Stimulated activated naive CD8-positive, alpha-beta T cell treated with anti-CD3 and anti-CD28 coated beads, Interleukin-15, amount 100 ng/mL, for 72 hours (primary cell): ENCODE measurements around the gene NPIPA1.
A peak's percentile ranks its signal among the peaks of the same experiment; 100 is the strongest.
"Not testable (repeated sequence)": the region's sequence is repeated elsewhere in the genome, so short reads cannot be mapped to it uniquely, and the experiment has no call there.

Experiments used
- ATAC-seq: fragments of 150-1000 bp; cut with Tn5 transposase; 2 replicates; pipeline ENCODE4 v1.10.0; 2021; ENCODE audit warnings: mild to moderate bottlenecking, moderate library complexity
- DNase-seq, 2 donors: peaks; one replicate each; pipeline ENCODE4 v3.0.0; 2021 to 2022
- H3K27ac Mint-ChIP-seq, 2 donors: one replicate each; pipeline ENCODE4 v1.8.0; 2022; ENCODE audit warnings: mild to moderate bottlenecking in 2 of 2, mixed read lengths in 2 of 2, moderate library complexity in 2 of 2
- H3K27me3 Mint-ChIP-seq: one replicate; pipeline ENCODE4 v1.8.0; 2022; ENCODE audit warnings: mixed read lengths
- H3K4me1 Mint-ChIP-seq: one replicate; pipeline ENCODE4 v1.8.0; 2022; ENCODE audit warnings: mild to moderate bottlenecking, mixed read lengths
- H3K4me3 Mint-ChIP-seq, 2 donors: one replicate each; pipeline ENCODE4 v1.8.0; 2022; ENCODE audit warnings: mild to moderate bottlenecking in 2 of 2, mixed read lengths in 2 of 2, moderate library complexity in 1 of 2
- H3K9me3 Mint-ChIP-seq, 2 donors: one replicate each; pipeline ENCODE4 v1.8.0; 2022; ENCODE audit warnings: mixed read lengths in 2 of 2

Gene NPIPA1

DNA sequence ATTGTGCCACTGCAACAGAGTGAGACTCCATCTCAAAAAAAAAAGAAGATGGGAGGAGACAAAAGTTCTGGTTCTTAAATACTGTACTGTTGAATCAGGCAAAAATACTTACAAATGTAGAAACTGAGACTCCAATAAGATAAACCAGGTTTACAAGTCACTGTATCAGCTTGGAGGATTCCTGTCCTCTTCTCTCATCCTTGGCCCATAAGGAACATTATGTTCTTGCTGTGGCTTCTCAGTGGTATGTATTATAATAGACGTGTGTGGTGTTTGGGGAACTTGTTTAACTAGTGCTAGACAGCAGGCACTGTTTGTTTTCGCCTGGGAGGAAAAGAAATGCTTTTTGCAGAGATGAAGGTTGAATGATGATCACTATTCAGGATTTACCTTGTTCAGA lies 45.3 kb downstream of the NPIPA1 start:
- peaks cover 32% of the 10 kb centered on the region for H3K4me1 Mint-ChIP-seq
- H3K9me3 Mint-ChIP-seq, H3K4me3 Mint-ChIP-seq, H3K27ac Mint-ChIP-seq, H3K27me3 Mint-ChIP-seq, ATAC-seq, DNase-seq: not testable (repeated sequence)

DNA sequence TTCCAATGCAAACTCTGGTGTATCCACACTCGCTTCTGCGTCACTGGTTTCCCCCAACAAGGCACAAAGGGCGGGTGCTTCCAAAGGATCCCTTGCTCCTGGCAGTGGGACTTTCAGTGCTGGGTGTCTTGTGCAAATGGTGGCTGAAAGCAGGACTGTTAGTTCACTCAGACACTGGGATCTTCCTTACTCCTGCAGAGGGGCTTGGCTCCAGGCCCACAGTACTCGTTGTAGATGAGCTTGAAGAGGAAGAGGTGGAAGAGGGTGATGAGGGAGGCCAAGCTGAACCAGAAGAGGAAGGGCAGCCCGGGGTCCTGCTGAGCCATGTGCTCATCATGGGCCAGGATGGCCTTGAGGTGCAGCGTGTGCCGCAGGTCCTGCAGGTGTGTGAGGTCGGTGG lies 50.8 kb downstream of the NPIPA1 start:
- not testable (repeated sequence) for H3K27me3 Mint-ChIP-seq, H3K9me3 Mint-ChIP-seq, DNase-seq, ATAC-seq, H3K27ac Mint-ChIP-seq, H3K4me3 Mint-ChIP-seq
- H3K4me1 Mint-ChIP-seq = peaks cover 24% of the 10 kb centered on the region

DNA sequence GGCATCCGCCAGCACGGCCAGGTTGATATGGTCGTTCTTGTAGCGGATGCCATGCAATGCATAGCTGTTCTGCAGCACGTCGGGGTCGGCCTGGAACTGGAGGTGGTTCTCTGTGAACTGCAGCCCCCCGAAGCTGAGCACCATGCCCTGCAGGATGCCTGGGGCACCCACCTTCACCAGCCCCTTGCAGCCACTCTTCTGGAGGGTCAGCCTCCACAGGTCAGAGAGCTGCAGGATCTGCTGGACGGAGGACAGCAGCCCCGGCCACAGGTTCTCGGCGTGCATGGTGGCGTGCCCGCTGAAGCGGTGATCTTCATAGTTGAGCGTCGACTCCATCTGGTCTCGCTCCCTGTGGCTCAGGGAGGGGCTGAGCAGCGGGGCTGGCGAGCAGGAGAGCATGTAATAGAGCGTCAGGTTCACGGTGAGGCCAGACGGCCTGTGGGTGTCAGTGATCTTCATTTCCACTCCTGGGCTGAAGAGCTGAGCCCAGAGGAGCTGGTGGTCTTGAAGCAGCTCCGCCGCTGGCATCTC lies 51.5 kb downstream of the NPIPA1 start:
- DNase-seq, H3K27ac Mint-ChIP-seq: not testable (repeated sequence)

DNA sequence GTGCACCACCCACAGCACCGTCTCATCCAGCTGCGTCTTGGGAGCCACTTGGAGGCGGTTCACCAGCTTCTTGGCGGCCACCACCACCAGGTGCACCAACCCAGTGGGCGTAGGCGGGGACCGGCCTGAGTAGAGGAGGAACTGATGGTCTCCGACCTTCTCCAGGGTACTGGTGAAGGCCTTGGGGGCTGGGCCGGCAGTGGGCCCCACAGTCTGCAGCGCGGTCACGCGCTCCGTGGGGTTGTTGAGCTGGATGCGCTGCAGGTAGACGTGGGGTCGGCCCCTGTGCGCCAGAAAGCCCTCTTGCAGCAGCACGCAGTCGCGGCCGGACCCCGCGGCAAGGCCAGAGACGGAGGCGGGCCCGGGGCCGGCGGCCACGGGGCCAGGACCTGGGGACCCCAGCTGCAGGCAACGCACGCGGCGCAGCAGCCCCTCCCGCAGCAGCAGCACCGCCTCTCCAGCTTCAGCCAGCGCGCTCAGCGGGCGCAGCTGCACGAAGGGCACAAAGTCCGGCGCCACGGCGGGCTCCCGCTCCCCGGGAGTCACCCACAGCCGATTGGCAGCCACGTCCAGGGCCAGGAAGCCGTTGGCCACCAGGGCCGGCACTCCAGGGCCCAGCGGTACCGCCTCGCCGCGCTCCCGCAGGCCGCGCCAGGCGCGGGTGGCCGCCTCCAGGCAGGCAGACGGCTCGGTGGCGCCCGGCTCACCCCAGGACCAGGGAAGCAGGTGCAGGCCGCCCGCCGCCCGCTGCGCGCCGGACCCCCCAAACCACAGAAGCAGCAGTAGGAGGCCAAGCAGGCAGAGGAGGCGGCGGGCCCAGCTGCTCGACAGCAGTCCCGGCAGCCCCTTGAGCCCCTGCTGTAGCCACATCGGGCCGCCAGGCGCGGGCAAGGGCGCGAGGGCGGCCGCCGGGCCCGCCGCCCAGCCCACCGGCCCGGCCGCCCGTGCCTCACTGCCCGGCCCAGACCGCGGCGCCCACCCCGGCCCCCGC lies 52.3 kb downstream of the NPIPA1 start:
- Mint-ChIP-seq H3K4me1 (peaks cover 31% of the 10 kb centered on the region), H3K4me3 (peak overlapping the region in 1 of 2 donors; percentile 77)

More for the DNA sequence above, 51.5 kb downstream of the NPIPA1 start:
- not testable (repeated sequence) for H3K9me3 Mint-ChIP-seq, H3K27me3 Mint-ChIP-seq
- Mint-ChIP-seq H3K4me1 (peaks cover 24% of the 10 kb centered on the region), H3K4me3 (peak overlapping the region in 1 of 2 donors; percentile 77)
- ATAC-seq = peak; percentile 19

DNA sequence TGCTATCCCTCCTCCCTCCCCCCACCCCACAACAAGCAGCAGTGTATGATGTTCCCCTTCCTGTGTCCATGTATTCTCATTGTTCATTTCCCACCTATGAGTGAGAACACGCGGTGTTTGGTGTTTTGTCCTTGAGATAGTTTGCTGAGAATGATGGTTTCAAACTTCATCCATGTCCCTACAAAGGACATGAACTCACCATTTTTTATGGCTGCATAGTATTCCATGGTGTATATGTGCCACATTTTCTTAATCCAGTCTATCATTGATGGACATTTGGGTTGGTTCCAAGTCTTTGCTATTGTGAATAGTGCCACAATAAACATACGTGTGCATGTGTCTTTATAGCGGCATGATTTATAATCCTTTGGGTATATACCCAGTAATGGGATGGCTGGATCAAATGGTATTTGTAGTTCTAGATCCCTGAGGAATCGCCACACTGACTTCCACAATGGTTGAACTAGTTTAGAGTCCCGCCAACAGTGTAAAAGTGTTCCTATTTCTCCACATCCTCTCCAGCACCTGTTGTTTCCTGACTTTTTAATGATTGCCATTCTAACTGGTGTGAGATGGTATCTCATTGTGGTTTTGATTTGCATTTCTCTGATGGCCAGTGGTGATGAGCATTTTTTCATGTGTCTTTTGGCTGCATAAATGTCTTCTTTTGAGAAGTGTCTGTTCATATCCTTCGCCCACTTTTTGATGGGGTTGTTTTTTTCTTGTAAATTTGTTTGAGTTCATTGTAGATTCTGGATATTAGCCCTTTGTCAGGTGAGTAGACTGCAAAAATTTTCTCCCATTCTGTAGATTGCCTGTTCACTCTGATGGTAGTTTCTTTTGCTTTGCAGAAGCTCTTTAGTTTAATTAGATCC lies 56.3 kb downstream of the NPIPA1 start:
- not testable (repeated sequence) for H3K27ac Mint-ChIP-seq, H3K4me3 Mint-ChIP-seq, DNase-seq, H3K27me3 Mint-ChIP-seq, H3K9me3 Mint-ChIP-seq, ATAC-seq
- H3K4me1 Mint-ChIP-seq = peaks cover 35% of the 10 kb centered on the region

More for the DNA sequence above, 52.3 kb downstream of the NPIPA1 start:
- H3K9me3 Mint-ChIP-seq, H3K27ac Mint-ChIP-seq, H3K27me3 Mint-ChIP-seq, DNase-seq: not testable (repeated sequence)
- ATAC-seq = peak; percentile 69

DNA sequence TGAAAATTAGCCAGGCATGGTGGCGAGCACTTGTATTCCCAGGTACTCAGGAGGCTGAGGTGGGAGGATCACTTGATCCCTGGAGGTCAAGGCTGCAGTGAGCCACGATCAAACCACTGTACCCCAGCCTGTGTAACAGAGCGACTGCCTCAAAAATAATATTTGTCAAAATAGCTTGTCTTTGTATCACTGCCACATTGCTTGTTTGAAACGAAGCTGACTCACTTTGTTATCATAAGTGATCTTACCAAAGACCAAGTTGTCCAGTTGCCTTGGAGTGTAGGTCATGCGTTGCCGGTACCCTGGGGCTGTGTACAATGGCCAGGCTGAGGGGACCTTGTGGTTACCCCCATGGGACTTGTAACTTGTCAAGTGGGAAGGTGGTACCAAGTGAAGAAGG lies 59.5 kb downstream of the NPIPA1 start:
- DNase-seq, H3K27ac Mint-ChIP-seq, H3K9me3 Mint-ChIP-seq: not testable (repeated sequence)

DNA sequence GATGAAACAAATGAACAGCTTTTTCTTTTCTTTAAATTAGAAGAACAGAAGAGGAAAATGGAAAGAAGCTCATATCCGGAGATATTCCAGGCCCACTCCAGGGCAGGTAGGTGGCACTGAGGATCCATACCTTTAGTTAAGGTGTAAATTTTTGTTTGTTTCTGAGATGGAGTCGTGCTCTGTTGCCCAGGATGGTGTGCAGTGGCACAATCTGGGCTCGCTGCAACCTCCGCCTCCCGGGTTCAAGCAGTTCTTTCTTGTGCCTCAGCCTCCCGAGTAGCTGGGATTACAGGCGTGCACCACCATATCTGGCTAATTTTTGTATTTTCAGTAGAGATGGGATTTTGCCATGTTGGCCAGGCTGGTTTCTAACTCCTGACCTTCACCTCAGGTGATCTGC lies 61.1 kb downstream of the NPIPA1 start:
- not testable (repeated sequence) for H3K4me3 Mint-ChIP-seq, DNase-seq, ATAC-seq, H3K27ac Mint-ChIP-seq, H3K27me3 Mint-ChIP-seq, H3K9me3 Mint-ChIP-seq
- H3K4me1 Mint-ChIP-seq = peaks cover 19% of the 10 kb centered on the region

More for the DNA sequence above, 59.5 kb downstream of the NPIPA1 start:
- H3K4me1 Mint-ChIP-seq = peaks cover 19% of the 10 kb centered on the region
- not testable (repeated sequence) for H3K4me3 Mint-ChIP-seq, H3K27me3 Mint-ChIP-seq, ATAC-seq

DNA sequence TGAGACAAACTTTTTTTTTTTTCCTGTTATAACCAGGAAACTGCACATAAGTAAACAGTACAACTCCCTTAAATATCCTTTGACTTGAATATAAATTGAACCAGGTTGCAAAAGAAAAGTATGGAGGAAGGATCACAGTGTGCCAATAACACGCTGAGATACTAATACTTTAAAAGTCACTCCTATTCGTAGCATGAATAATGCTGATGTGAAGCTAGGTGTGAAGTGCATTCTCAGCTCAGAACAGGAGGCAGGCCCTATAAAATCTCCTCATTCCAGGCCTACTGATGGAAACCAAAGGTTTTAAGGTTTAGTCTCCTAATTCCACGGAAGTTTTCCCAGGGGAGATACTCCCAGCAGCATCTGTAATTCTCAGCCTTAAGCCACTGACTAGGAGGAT lies 62.6 kb downstream of the NPIPA1 start:
- H3K27ac Mint-ChIP-seq, H3K9me3 Mint-ChIP-seq, DNase-seq, H3K4me3 Mint-ChIP-seq, ATAC-seq, H3K27me3 Mint-ChIP-seq: not testable (repeated sequence)
- H3K4me1 Mint-ChIP-seq = peaks cover 10% of the 10 kb centered on the region
